NT2/D1 (cell line): ENCODE results near the gene TRIM73.
"Not testable (repeated sequence)": the region's sequence is repeated elsewhere in the genome, so short reads cannot be mapped to it uniquely, and the experiment has no call there.

Source experiments
- SUZ12 ChIP-seq: IDR thresholded peaks from 2 replicates; pipeline ENCODE4 v1.6.1; 2011; ENCODE audit not compliant: insufficient read length, insufficient read depth; ENCODE audit errors: extremely low read depth
- YY1 ChIP-seq: IDR thresholded peaks from 2 replicates; pipeline ENCODE4 v1.6.1; 2011; ENCODE audit not compliant: insufficient read length, insufficient read depth
- ZNF274 ChIP-seq: IDR thresholded peaks from 2 replicates; pipeline ENCODE4 v1.6.1; 2011; ENCODE audit warnings: mild to moderate bottlenecking, low read depth, low read length

DNA sequence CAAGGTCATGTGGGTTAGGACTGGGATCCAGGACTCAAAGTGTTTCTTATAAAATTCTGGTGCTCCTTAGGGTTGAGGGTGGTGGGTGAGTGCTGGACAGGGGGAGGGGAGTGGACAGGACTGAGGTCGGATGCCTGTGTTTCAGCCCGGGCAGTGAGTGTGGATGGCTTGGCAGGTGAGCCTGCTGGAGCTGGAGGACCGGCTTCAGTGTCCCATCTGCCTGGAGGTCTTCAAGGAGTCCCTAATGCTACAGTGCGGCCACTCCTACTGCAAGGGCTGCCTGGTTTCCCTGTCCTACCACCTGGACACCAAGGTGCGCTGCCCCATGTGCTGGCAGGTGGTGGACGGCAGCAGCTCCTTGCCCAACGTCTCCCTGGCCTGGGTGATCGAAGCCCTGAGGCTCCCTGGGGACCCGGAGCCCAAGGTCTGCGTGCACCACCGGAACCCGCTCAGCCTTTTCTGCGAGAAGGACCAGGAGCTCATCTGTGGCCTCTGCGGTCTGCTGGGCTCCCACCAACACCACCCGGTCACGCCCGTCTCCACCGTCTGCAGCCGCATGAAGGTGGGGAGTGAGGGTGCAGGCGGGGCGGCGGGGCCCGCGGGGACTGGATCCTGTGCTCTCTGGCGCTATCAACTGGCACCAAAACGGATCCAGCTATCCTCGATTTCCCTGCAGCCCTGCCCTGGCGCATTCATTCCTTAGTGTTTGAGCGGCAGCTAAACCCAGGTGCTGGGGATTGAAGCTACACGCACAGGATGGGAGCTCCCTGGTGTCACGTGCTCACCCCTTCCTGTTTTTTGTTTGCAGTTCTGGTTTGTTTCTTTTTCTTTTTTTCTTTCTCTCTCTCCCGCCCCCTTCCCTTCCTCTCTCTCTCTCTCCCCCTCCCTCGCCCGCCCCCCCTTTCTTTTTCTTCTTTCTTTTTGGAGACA, 3.6 kb downstream of the TRIM73 start:
- not testable (repeated sequence) for TF ChIP-seq ZNF274, SUZ12, YY1
